GM21367 (cell line): ENCODE measurements around the gene PHACTR2.
"Not testable (repeated sequence)": the region's sequence is repeated elsewhere in the genome, so short reads cannot be mapped to it uniquely, and the experiment has no call there.

Source experiments
- ATAC-seq: cut with Tn5 transposase; IDR thresholded peaks from one replicate; pipeline ENCODE4 v1.9.1; 2021; ENCODE audit not compliant: unreplicated experiment

The PHACTR2 gene

GRCh38 chr6:143738072-143738690 is 60.4 kb downstream of the PHACTR2 start:
- not testable (repeated sequence) for ATAC-seq

GRCh38 chr6:143739341-143739851 is 61.6 kb downstream of the PHACTR2 start:
- ATAC-seq = no peak

DNA sequence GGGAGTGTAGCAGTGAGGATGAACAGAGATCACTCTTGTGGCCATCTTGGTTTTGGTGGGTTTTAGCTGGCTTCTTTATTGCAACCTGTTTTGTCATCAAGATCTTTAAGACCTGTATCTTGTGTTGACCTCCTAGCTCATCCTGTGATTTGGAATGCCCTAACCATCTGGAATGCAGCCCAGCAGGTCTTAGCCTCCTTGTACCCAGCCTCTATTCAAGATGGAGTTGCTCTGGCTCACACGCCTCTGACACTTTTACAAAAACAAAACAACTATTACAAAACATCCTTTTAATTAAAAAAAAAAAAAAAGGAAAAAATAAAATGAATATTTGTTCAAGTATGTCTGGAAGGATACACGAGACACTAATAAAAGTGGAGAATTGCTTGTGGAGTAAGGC is 62.4 kb downstream of the PHACTR2 start:
- no peak for ATAC-seq

- ATAC-seq = no peak
Observed at GRCh38 chr6:143741480-143741879, 63.7 kb downstream of the PHACTR2 start.

- ATAC-seq = no peak
Observed at GRCh38 chr6:143742070-143742954, 64.5 kb downstream of the PHACTR2 start.

GRCh38 chr6:143742955-143743255 is 65.1 kb downstream of the PHACTR2 start:
- no peak for ATAC-seq

DNA sequence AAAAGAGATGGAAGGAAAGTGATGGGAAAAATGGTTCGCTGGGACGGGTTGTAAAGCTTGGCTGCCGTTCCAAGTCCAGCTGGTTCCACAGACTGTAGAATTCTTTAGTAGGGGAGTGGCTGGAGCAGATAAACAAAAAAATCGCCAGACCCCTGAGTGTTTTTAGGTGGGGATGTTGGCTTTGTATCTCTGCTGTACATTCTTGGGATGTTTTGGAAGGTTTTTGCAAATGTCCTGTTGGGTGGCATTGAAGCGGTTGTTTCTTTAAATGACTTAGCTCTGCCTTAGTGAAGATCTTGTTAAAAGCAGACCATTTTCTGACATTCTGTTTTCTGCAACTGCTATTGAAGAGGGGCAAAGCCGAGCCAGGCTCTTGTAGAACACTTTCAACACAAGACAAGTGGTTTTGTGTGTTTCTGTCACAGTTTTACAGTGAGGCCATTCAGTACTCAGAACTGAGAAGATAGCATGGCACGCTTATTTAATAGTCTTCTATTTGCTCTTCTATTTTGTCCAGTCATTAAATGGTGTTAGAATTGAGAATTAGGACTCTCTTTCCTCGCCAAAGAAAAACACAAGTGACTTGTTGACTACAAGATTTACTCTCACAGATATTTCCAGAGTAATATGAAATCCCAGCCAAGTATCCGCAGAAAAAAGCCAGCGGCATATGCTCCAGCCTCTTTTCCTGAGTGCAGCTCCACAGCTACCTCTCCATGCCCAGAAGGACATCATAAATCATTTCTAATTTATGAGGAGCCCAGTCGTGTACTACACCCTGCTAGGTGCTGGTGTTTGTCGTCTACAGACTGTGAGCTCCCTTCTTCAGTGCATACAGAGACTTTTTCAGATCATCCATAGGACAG is 65.8 kb downstream of the PHACTR2 start:
- no peak for ATAC-seq

DNA sequence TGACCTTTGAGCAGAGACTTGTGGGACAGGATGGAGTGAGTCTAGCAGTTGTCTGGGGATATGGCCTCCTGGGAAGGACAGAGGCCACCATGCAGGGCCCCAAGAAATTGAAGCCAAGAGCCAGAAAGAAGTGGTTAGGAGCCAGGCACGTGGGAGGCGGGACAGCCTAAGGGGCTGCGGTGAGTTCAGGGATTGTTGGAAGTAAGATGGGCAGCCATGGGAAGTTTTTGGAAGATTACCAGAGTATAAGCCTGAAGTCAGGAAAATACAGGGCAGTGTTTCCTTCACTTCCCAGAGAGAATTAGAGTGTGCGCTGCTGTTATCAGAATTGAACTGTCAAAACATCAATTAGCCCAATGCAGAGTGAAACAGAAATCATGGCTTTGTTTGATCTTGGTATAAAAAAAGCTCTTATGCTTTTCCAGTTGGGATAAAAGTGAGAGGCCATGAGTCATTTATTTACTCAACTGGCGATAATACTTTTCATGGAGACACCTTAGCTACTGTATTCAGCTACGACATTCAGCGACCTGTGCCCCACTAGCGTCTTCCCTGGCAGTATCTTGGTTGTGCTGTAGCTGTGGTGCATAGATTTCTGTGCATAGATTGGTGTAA is 66.9 kb downstream of the PHACTR2 start:
- ATAC-seq = no peak

- ATAC-seq = no peak
Observed at GRCh38 chr6:143745166-143746133, 67.7 kb downstream of the PHACTR2 start.

DNA sequence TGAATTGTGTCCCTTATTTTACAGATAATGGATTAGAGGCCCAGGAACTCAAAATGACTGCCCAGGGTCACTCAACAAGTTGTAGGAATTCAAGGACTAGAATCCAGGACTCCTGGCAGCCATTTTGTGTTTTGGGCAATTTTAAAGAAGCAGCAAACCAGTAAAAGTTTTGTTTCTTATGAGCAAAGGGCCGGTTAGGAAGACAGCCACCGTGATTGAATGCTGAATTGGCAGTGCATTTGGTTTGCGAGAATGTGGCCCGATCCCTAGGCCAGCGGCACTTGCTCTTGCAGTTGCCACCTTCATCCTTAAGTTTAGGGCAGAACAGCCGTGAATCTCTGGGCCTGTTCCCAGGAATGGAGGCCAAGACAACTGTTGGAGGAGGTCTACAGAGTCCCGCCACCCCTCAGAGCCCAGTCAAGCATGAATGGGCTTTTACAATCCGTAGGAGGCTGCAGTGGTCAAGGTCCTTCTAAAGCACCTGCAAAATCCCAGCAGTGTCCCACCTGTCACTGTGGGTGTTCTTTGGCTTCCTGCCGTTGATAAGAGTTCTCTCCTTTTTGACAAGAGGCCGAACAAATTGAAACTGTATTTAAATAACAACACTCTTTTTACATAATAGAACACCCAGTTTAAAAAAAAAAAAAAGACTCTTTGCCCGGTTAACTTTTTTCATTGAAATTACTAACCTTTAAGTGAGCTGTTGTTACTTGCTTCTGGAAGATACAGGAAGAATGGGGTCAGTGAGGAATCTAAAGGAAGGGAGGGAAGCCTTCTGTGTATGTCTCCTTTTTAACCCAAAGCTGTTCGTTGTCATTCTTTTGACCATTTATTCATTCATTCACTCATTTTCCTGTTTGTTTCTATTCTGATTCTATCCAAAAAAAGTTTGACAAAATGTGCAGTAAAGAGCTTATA is 68.7 kb downstream of the PHACTR2 start:
- ATAC-seq = no peak

- ATAC-seq = no peak
Observed at GRCh38 chr6:143747347-143747842, 69.6 kb downstream of the PHACTR2 start.

- ATAC-seq = no peak
Observed at GRCh38 chr6:143749891-143750290, 72.1 kb downstream of the PHACTR2 start.

DNA sequence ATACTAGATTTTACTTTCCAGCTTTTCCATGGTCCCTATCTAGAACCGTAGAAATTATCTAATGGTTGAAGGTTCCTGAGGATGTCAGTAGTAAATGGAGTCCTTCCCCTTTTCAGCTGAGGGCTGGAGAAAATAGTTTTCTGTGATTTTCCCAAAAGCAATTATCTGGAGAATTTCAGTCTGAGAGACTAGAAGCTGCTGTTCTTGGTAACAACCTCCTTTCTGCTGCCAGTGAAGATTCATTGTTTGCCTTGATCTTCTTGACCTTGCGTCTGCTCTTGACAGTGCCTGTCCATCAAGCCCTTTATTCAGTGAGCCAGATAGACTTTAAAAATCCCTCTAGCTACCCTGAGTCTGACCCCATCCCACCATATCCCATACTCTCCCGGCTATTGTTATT is 73.1 kb downstream of the PHACTR2 start:
- no peak for ATAC-seq

DNA sequence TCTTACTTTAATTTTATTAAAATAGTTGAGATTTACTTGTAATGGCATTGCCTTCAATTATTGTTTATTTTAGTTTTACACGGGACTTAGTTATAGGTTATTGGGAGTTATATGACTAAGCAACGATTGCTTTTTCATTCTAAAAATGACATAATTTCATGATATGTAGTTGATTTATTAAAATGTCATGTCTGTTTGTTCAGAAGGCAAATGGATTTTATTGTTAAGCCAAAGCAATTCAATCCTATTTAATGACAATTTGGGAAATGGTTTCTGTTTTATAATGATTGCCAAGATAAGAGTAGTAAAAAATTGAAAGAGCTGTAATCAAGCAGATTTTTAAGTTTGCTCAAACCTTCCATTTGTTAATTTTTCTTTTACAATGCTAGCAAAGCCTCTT is 74.7 kb downstream of the PHACTR2 start:
- no peak for ATAC-seq

- ATAC-seq = no peak
Observed at GRCh38 chr6:143753678-143754077, 75.9 kb downstream of the PHACTR2 start.

- ATAC-seq = no peak
Observed at GRCh38 chr6:143754204-143754603, 76.4 kb downstream of the PHACTR2 start.

- no peak for ATAC-seq
Observed at GRCh38 chr6:143755301-143755744, 77.6 kb downstream of the PHACTR2 start.

- ATAC-seq = no peak
Observed at GRCh38 chr6:143757346-143757832, 79.6 kb downstream of the PHACTR2 start.
